OCI-LY1 (cell line): ENCODE results near the gene ANKRD31.

Experiments
- H2AFZ ChIP-seq: fragments of 200-600 bp; sonication (generic), shearing (Covaris generic); 2 replicates; pipeline ENCODE4 v1.6.0; 2014; ENCODE audit warnings: antibody characterized with exemption, mild to moderate bottlenecking, low read length
- H3F3A ChIP-seq: fragments of 200-600 bp; sonication (generic), shearing (Covaris generic); 2 replicates; pipeline ENCODE4 v1.6.0; 2014; ENCODE audit warnings: mild to moderate bottlenecking, antibody characterized with exemption, low read length, moderate library complexity; ENCODE audit not compliant: insufficient read depth
- H3K27ac ChIP-seq: fragments of 200-600 bp; sonication (generic); 2 replicates; pipeline ENCODE4 v1.5.1; 2014; ENCODE audit warnings: low read length, mixed run types, mild to moderate bottlenecking, low read depth; ENCODE audit not compliant: poor library complexity, severe bottlenecking
- H3K27me3 ChIP-seq: fragments of 200-600 bp; sonication (generic); 2 replicates; pipeline ENCODE4 v1.6.0; 2014; ENCODE audit warnings: antibody characterized with exemption, mild to moderate bottlenecking, low read length, moderate library complexity; ENCODE audit not compliant: insufficient read depth
- H3K36me3 ChIP-seq: fragments of 200-600 bp; sonication (generic); 2 replicates; pipeline ENCODE4 v1.6.1; 2014; ENCODE audit warnings: mild to moderate bottlenecking, antibody characterized with exemption, low read length, moderate library complexity, mixed read lengths; ENCODE audit not compliant: insufficient read depth
- H3K4me1 ChIP-seq: fragments of 200-600 bp; sonication (generic); 2 replicates; pipeline ENCODE4 v1.5.1; 2014; ENCODE audit warnings: mild to moderate bottlenecking, low read length, moderate library complexity; ENCODE audit not compliant: insufficient read depth, severe bottlenecking
- H3K4me2 ChIP-seq: fragments of 200-600 bp; sonication (generic), shearing (Covaris generic); 2 replicates; pipeline ENCODE4 v1.6.1; 2014; ENCODE audit warnings: low read length
- H3K4me3 ChIP-seq: fragments of 200-600 bp; sonication (generic); 2 replicates; pipeline ENCODE4 v1.5.1; 2014; ENCODE audit warnings: low read length, low read depth, mild to moderate bottlenecking, mixed read lengths; ENCODE audit not compliant: poor library complexity, severe bottlenecking
- H3K79me2 ChIP-seq: fragments of 200-600 bp; shearing (Covaris generic); 2 replicates; pipeline ENCODE4 v1.6.1; 2016; ENCODE audit warnings: mixed run types, low read length, mixed read lengths; ENCODE audit not compliant: insufficient read depth
- H3K9ac ChIP-seq: fragments of 200-600 bp; sonication (generic), shearing (Covaris generic); 2 replicates; pipeline ENCODE4 v1.6.1; 2014; ENCODE audit warnings: mild to moderate bottlenecking, low read length, mixed read lengths
- H3K9me2 ChIP-seq: fragments of 200-600 bp; sonication (generic), shearing (Covaris generic); 2 replicates; pipeline ENCODE4 v1.6.1; 2014; ENCODE audit warnings: low read depth, mild to moderate bottlenecking, low read length, mixed read lengths
- H3K9me3 ChIP-seq: fragments of 200-600 bp; shearing (Covaris generic); 2 replicates; pipeline ENCODE4 v1.6.1; 2014; ENCODE audit warnings: low read length, mixed read lengths
- H4K20me1 ChIP-seq: fragments of 200-600 bp; sonication (generic), shearing (Covaris generic); 2 replicates; pipeline ENCODE4 v1.6.0; 2016; ENCODE audit warnings: mild to moderate bottlenecking, low read length; ENCODE audit not compliant: insufficient read depth
- CTCF ChIP-seq: fragments of 200-600 bp; sonication (generic), shearing (Covaris generic); IDR thresholded peaks from 2 replicates; pipeline ENCODE4 v1.5.1; 2017; ENCODE audit warnings: mild to moderate bottlenecking, antibody characterized with exemption, low read length, moderate library complexity, mixed read lengths
- EZH2 ChIP-seq: fragments of 200-600 bp; sonication (generic), shearing (Covaris generic); IDR thresholded peaks from 2 replicates; pipeline ENCODE4 v1.8.0; 2017; ENCODE audit warnings: borderline replicate concordance, mixed run types, mild to moderate bottlenecking, antibody characterized with exemption, low read length, moderate library complexity, mixed read lengths

ANKRD31 gene

GRCh38 chr5:75031366-75031765 lies 205.3 kb downstream of the ANKRD31 start:
- Histone ChIP-seq H3K9me2 (no peaks in the 10 kb centered on the region), H3K36me3 (no peaks in the 10 kb centered on the region), H4K20me1 (no peaks in the 10 kb centered on the region), H3K4me2 (no peak overlapping the region), H3K9me3 (no peaks in the 10 kb centered on the region), H3F3A (no peaks in the 10 kb centered on the region), H2AFZ (no peak overlapping the region), H3K27ac (no peak overlapping the region), H3K4me1 (no peaks in the 10 kb centered on the region), H3K4me3 (no peak overlapping the region), H3K27me3 (no peaks in the 10 kb centered on the region), H3K9ac (no peak overlapping the region), H3K79me2 (no peaks in the 10 kb centered on the region)
- TF ChIP-seq EZH2: no peak

- Histone ChIP-seq H3K4me3 (no peak overlapping the region), H3K27me3 (no peaks in the 10 kb centered on the region), H4K20me1 (no peaks in the 10 kb centered on the region), H3K27ac (no peak overlapping the region), H3K9ac (no peak overlapping the region), H3K9me3 (no peaks in the 10 kb centered on the region), H3K4me2 (no peak overlapping the region), H3K36me3 (no peaks in the 10 kb centered on the region), H3K4me1 (no peaks in the 10 kb centered on the region), H3F3A (no peaks in the 10 kb centered on the region), H2AFZ (no peak overlapping the region), H3K9me2 (no peaks in the 10 kb centered on the region), H3K79me2 (no peaks in the 10 kb centered on the region)
- TF ChIP-seq CTCF (no peak), EZH2 (no peak)
Measured at GRCh38 chr5:75028090-75028489, 208.6 kb downstream of the ANKRD31 start.

- no peak overlapping the region for H3K9ac ChIP-seq
- H3K4me1 ChIP-seq: no peaks in the 10 kb centered on the region
- no peaks in the 10 kb centered on the region for H3K27me3 ChIP-seq
- H3F3A ChIP-seq: no peaks in the 10 kb centered on the region
- H3K27ac ChIP-seq: no peak overlapping the region
- TF ChIP-seq EZH2 (no peak), CTCF (no peak)
- no peaks in the 10 kb centered on the region for H3K9me2 ChIP-seq
- no peak overlapping the region for H3K4me3 ChIP-seq
- H3K4me2 ChIP-seq: no peak overlapping the region
- H3K36me3 ChIP-seq: no peaks in the 10 kb centered on the region
- no peaks in the 10 kb centered on the region for H4K20me1 ChIP-seq
- H2AFZ ChIP-seq: no peak overlapping the region
- no peaks in the 10 kb centered on the region for H3K9me3 ChIP-seq
- no peaks in the 10 kb centered on the region for H3K79me2 ChIP-seq
Measured at GRCh38 chr5:75023368-75024159, 213.1 kb downstream of the ANKRD31 start.

- no peaks in the 10 kb centered on the region for H3K36me3 ChIP-seq
- H3K4me2 ChIP-seq: no peak overlapping the region
- no peaks in the 10 kb centered on the region for H3K9me2 ChIP-seq
- no peak overlapping the region for H3K27ac ChIP-seq
- no peak overlapping the region for H3K9ac ChIP-seq
- no peaks in the 10 kb centered on the region for H3K79me2 ChIP-seq
- no peaks in the 10 kb centered on the region for H3K4me1 ChIP-seq
- no peak overlapping the region for H3K4me3 ChIP-seq
- TF ChIP-seq CTCF (no peak), EZH2 (no peak)
- H3K9me3 ChIP-seq: no peaks in the 10 kb centered on the region
- no peaks in the 10 kb centered on the region for H3K27me3 ChIP-seq
- no peaks in the 10 kb centered on the region for H3F3A ChIP-seq
- H2AFZ ChIP-seq: no peak overlapping the region
- no peaks in the 10 kb centered on the region for H4K20me1 ChIP-seq
Measured at GRCh38 chr5:75021800-75022199, 214.9 kb downstream of the ANKRD31 start.
